Fibroblast of gingiva (primary cell): ENCODE data around the gene TGM4.
"Not testable (repeated sequence)": the region's sequence is repeated elsewhere in the genome, so short reads cannot be mapped to it uniquely, and the experiment has no call there.

ENCODE experiments used
- DNase-seq: peaks from one replicate; pipeline ENCODE4 v3.0.0-alpha.2; 2011; ENCODE audit warnings: low read depth

TGM4 gene

DNA sequence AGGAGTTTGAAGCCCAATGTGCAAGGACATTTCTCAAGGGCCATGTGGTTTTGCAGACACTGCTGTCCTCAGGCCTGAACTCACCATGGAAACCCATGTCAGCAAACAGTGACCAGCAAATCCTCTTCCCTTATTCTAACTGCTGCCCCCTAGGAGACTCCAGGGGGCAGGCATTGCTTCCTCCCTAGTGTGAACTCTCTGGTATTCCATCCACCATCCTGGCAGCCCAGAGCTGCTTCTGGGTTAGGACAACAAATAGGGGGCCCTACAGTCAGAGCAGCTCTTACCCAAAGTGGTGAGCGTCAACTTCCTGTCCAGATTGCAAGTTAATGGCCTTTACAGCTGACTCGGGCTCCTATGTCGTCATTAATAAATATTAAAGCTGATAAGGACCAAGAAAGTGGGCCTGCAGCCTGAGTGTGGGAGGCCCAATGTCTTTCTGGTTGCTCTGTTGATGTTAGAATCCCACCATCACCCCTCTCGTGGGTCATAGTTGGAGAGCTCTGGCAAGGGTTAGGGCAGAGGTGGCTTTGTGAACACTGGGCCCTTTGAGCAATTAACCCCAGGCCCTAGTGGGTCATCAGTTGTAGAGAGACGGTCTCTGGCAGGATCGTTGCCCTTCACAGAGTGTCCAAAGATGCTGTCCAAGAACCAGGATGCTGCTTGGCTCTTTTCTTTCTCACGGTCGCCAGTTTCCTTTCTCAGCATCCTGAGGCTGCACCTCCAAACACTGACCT, 41.5 kb downstream of the TGM4 start:
- DNase-seq: peak; percentile 23

DNA sequence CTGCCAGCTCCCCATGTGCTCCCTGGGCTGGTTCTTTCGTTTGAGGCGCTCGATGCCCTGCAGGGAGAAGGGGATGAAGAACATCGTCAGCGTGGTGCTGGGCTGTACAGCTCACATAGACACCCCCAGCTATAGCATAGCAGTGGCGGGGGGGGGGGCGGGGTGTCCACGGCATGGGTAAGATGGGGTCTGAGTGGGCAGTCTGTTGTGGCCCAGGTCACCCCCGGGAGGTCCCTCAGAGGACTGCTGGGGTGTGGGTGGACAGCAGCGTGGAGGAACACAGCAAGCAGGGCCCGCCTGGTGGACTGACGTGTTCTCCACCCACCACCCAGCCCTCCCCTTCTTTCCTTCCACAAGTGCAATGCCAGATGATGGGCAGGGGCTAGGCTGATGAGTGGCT, 43.7 kb downstream of the TGM4 start:
- no peak for DNase-seq

GRCh38 chr3:44918581-44918980, 44.2 kb downstream of the TGM4 start:
- DNase-seq: no peak

DNA sequence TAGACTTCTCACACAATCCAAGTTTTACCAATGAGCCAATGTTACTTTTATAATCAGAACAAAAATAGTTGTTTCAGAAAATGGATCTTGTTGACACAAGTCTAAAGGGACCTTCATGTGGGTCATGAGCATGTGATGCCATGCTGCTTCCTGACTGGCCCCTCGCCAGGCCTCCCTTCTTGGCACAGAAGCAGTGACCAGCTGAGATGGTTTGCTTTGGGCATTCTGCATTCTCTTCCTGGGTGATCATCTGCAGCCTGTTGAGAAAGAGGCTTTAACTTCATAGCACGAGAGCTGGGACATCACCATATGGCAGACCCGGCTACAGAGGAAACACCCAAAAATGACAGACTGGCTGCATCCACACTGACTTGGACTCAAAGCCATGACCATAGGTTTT, 45.7 kb downstream of the TGM4 start:
- peak; percentile 67 for DNase-seq

GRCh38 chr3:44923632-44924456, 49.4 kb downstream of the TGM4 start:
- peak; percentile 31 for DNase-seq

- no peak for DNase-seq
These were observed 50.2 kb downstream of the TGM4 start for GRCh38 chr3:44924457-44925084.

DNA sequence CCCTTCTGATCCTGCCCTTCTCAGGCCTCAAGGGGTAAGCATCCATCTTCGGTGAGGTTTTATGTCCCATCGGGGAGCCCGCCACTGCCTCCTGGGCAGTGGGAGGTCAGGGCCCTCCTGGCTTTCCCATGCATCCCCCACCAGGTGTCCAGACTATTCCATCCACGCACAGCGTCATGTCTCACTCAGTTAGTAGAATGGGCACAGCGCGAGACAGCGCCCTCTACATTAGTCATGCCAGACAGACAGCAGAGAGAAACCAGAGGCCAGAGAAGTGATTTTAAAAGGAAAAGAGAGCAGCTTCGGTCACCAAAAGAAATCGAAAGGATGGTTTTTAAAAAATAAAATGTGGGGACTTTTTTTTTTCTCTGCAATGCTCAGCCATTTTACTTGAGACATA, 51.8 kb downstream of the TGM4 start:
- DNase-seq: no peak

- DNase-seq: no peak
These were observed 52.5 kb downstream of the TGM4 start for GRCh38 chr3:44926921-44927320.

GRCh38 chr3:44927371-44927770, 53.0 kb downstream of the TGM4 start:
- no peak for DNase-seq

DNA sequence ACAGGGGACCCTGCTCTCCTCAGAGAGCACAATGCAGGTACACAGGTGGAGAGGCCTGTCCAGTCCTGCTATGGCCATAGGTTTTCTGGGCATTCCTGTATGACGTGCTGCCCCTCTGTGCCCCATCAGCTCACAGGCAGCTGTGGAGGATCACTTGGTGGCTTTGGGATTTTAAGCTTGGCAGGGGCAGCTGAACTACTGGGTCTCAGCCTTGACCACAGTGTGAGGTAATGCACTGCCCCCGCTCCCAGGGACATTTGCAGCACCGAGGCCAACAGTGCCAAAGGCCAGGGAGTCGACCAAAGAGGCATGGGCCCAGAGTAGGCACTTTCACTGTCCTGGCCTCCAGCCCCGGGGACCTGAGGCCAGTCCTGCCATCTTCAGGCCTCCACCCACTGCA, 55.4 kb downstream of the TGM4 start:
- DNase-seq: no peak

GRCh38 chr3:44930911-44931310, 56.5 kb downstream of the TGM4 start:
- DNase-seq: no peak

GRCh38 chr3:44931791-44932190, 57.4 kb downstream of the TGM4 start:
- DNase-seq: no peak

- no peak for DNase-seq
These were observed 57.9 kb downstream of the TGM4 start for GRCh38 chr3:44932271-44932670.

- DNase-seq: no peak
These were observed 58.9 kb downstream of the TGM4 start for GRCh38 chr3:44932986-44933944.

DNA sequence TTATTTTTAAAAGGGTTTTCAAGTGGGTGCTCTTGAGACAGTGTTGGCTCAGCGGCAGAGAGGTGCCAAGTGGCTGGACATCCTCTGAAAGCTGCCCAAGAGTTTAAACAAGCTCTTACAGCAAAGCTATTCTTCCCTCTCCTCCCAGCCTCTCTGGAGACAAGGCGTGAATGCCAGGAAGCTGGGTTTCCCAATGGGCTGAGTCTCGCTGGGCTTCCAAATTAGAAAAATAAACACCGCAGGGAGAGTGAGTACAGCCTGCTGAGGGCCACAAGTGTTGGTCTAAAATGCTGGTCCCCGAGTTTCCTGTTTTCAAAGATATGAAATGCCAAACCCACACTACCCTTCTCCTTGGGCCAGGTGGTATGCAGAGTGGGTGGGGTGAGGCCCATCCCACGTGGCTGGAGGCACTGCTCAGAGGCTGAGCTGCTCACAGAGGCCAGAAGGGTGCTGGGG, 65.2 kb downstream of the TGM4 start:
- peak; percentile 75 for DNase-seq

- no peak for DNase-seq
These were observed 68.0 kb downstream of the TGM4 start for GRCh38 chr3:44942202-44942921.

- no peak for DNase-seq
These were observed 73.8 kb downstream of the TGM4 start for GRCh38 chr3:44948239-44948638.

- not testable (repeated sequence) for DNase-seq
These were observed 75.4 kb downstream of the TGM4 start for GRCh38 chr3:44949770-44950169.

GRCh38 chr3:44950275-44950734, 75.9 kb downstream of the TGM4 start:
- DNase-seq: no peak

GRCh38 chr3:44952689-44953088, 78.3 kb downstream of the TGM4 start:
- no peak for DNase-seq

- DNase-seq: no peak
These were observed 79.9 kb downstream of the TGM4 start for GRCh38 chr3:44954304-44954703.
